Stimulated activated CD4-positive, alpha-beta T cell treated with anti-CD3 and anti-CD28 coated beads, Interleukin-4, amount 100 ng/mL, for 48 hours (primary cell): ENCODE measurements around the gene FGFR4.
"Not testable (repeated sequence)": the region's sequence is repeated elsewhere in the genome, so short reads cannot be mapped to it uniquely, and the experiment has no call there.

ENCODE experiments used
- DNase-seq, 2 donors: peaks; one replicate each; pipeline ENCODE4 v3.0.0-alpha.2; 2020; ENCODE audit warnings: low read depth in 2 of 2

FGFR4 gene

DNA sequence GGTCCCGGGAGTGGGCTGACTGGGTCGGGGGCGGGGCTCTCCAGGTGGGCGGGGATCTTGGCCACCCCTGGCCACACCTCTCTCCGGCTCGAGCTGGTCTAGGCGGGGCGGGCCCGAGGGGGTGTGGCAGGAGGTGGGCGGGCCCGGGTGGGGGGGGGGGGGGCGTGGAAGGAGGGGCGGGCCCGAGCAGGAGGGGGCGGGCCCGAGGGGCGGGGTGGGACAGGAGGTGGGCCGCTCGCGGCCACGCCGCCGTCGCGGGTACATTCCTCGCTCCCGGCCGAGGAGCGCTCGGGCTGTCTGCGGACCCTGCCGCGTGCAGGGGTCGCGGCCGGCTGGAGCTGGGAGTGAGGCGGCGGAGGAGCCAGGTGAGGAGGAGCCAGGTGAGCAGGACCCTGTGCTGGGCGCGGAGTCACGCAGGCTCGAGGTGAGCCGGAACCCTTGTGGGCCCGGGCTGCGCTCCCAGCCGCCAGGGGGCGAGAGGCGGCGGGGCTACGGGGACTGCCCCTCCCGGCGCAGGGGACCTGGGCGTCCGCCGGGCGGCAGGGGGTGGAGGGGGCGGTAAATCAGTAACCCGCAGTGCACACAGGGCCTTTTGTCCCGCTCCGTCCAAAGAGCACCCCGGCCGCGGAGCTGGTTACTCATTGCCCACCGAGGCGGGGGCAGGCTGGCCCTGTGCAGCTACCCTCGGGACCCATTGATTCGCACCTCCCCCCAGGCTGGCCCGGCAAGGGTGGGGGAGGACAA is at the start of gene FGFR4:
FGFR4 (plus strand) TSS at position 262 of the 744 bp plus-strand sequence. CDS start 2,688 bp downstream, outside the sequence.
- peak; percentile 55 for DNase-seq

- DNase-seq = no peak
These were observed 49.8 kb upstream of the FGFR4 start for GRCh38 chr5:177036921-177037320.

DNA sequence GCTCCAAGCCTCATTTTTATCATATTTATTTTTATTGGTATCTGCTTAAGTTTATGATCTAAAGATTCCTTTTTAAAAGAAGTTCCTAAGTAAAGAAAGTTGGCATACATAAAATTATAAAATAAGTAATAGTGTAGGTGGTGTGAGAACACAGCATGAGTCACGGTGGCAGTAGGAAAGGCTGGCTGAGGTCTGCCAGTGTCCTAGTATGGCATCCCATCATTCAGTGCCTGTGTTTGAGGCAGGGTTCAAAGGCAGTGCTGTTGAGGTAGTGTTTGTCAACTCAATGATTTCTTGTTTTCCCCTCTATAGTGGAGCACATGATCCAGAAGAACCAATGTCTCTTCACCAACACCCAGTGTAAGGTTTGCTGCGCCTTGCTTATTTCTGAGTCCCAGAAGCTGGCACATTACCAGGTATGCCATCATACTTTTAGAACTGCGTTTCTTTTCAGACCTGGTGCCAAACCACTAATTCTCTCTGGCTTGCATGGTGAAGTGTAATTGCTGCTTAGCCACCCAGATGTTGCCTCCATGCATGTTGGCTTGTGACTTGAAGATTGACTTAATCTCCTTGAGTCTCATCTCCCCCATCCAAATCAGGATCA is 45.8 kb upstream of the FGFR4 start:
- DNase-seq = no peak

DNA sequence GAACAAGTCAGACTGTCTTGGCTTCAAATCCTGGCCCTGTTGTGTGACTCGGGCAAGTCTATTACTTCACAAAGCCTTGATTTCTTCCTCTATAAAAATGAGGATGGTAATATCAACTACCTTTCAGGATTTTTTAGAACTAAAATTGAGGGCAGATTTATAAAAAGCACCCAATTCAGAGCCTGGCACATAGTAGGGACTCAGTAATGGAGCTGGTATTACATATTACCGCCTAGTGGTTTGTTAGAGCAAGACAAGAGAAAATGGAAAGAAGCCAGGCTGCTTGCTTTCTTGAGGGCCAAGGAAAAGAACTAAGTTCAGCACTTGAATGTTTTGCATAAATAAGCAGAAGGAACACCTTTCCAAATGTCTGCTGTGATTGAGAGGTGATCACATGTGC is 44.8 kb upstream of the FGFR4 start:
- DNase-seq = no peak

DNA sequence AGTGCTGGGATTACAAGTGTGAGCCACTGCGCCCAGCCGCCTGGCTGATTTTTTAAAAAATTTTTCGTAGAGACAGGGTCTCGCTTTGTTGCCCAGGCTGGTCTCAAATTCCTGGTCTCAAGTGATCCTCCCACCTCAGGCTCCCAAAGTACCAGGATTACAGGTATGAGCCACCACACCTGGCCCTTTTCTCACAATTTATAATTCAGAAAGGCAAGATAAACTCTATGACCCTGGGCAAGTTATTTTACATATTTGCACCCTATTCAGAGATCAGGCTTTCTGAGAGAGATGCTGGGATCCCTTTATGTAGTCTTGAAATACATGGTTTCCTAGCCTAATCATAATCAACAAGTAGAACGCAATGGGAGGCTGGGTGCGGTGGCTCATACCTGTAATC is 43.6 kb upstream of the FGFR4 start:
- DNase-seq = no peak

GRCh38 chr5:177043958-177044357 is 42.8 kb upstream of the FGFR4 start:
- no peak for DNase-seq

GRCh38 chr5:177044641-177045040 is 42.1 kb upstream of the FGFR4 start:
- DNase-seq = no peak

DNA sequence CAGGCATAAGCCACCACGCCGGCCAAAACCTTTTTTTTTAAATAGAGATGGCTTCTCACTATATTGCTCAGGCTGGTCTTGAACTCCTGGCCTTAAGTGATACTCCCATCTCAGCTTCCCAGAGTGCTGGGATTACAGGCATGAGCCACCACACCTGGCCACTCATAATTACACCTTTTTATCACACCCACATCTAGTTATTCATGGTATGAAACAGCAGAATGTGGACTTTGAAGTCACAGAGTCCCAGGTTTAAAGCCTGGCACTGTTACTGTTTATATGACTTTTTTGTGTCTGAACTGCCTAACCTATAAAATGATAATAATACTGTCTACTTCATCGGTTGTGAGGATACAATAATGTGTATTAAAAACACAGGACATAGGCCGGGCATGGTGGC is 41.1 kb upstream of the FGFR4 start:
- no peak for DNase-seq

- DNase-seq = not testable (repeated sequence)
These were observed 38.2 kb upstream of the FGFR4 start for GRCh38 chr5:177048531-177048930.

- no peak for DNase-seq
These were observed 37.4 kb upstream of the FGFR4 start for GRCh38 chr5:177049285-177049684.

GRCh38 chr5:177064500-177065277 is 22.0 kb upstream of the FGFR4 start:
- DNase-seq = no peak

GRCh38 chr5:177065491-177065890 is 21.2 kb upstream of the FGFR4 start:
- DNase-seq = no peak

DNA sequence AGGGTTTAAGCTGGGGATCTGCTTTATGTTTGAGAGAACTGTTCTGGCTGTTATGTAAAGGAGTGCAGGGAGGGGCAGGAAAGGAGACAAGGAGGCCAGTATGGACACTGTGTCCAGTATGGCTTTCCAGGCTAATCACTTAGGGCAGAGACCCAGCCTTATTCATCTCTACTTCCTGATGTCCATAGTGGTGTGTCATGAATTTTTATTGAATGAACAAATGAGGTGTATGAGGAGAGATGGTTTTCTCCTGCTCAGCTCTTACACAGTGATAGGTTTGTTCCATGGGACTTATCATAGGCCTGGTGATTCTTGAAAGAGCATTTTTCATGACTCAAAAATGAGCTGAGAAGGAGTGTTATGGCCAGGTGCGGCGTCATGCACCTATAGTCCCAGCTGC is 20.5 kb upstream of the FGFR4 start:
- DNase-seq = no peak

GRCh38 chr5:177067503-177067902 is 19.2 kb upstream of the FGFR4 start:
- DNase-seq = no peak

- DNase-seq = no peak
These were observed 16.1 kb upstream of the FGFR4 start for GRCh38 chr5:177070536-177071191.

DNA sequence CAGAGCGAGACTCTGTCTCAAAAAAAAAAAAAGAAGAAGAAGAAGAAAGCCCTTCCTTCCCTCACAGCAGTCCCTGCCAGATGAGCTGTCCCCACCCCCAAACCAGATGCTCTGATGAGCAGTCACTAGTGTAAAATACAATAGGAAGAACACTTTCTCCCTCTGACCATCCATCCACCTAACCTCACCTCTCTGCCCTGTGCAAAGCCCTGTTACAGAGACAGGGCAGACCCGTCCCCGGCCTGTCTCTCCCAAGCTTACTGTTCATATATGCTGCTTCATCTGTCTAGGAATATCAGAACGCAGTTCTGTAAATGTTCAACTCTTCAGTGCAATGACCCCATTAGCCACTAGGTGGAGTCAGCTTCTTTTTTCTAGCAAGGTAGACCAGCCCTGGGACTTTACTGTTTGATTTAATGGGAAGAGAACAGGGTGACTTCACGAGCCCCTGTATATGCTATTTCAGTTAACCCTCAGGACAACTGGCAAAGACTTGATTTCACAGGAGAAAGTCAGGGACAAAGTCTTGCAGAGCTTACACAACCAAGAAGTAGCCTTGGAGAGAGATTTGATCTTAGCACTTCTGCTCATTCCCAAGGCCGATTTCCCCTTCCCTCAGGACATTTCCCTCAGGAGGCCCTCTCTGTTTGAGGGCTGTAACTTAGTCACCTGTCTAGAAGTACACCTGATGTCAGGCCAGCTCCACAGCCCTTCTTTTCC is 14.9 kb upstream of the FGFR4 start:
- peak; percentile 60 to 67 for DNase-seq

GRCh38 chr5:177077335-177077734 is 9.4 kb upstream of the FGFR4 start:
- DNase-seq = no peak

DNA sequence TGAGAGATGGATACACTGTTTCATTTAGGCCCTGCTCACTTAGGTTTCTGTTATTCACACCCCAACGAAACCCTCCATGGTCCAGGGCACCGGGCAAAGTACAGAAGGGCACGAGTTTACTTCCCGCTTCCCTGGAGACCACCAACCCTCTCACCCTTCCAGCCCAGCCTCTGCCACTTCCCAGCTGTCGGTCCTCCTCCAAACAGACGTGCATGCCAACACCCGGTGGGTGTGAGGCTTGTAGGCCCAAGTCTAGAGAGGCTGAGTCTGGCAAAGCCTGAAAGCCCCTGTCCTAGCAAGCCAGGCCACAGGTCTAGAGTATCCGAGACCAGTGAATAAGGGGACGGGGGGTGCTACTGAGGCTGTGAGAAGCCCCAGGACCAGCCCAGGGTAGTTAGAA is 7.1 kb upstream of the FGFR4 start:
- no peak for DNase-seq

GRCh38 chr5:177080265-177080664 is 6.5 kb upstream of the FGFR4 start:
- no peak for DNase-seq

GRCh38 chr5:177081859-177082258 is 4.9 kb upstream of the FGFR4 start:
- DNase-seq = no peak

DNA sequence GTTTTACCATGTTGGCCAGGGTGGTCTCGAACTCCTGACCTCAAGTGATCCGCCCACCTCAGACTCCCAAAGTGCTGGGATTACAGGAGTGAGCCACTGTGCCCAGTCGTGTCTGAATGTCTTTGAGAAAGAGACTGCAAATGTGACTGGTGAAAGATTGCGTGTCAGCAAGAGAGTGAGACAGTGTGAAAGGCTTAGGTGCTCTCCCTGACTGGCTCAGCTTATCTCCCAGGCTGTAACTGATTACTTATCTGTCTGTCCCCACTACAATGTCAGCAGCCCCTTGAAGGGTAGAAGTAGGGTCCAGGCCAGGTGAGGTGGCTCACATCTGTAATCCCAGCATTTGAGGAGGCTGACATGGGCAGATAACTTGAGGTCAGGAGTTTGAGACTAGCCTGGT is 3.4 kb upstream of the FGFR4 start:
- no peak for DNase-seq

- DNase-seq = no peak
These were observed 2.5 kb upstream of the FGFR4 start for GRCh38 chr5:177084175-177084574.
